Upper lobe of left lung (tissue), 6 donors: Measurements from ENCODE around the gene GPR34. TPM values are rescaled to one million over a fixed set of nuclear protein-coding genes. Genes with fewer than 3 reads are reported as not detected.
"Not testable (repeated sequence)": the region's sequence is repeated elsewhere in the genome, so short reads cannot be mapped to it uniquely, and the experiment has no call there.

ENCODE experiments used
- ATAC-seq, 2 donors: fragments of 200-7000 bp; cut with Tn5 transposase; one replicate each; pipeline ENCODE4 v1.9.1; 2022; ENCODE audit warnings: mild to moderate bottlenecking in 2 of 2, moderate library complexity in 2 of 2; ENCODE audit not compliant: low FRiP score in 2 of 2
- DNase-seq, 2 donors: peaks; one replicate each; pipeline ENCODE4 v3.0.0-alpha.2; 2019 to 2020
- H3K27ac ChIP-seq, 4 donors: fragments of 200-600 bp; sonication (generic); one replicate each; pipeline ENCODE4 v1.5.1; 2016 to 2019
- H3K27me3 ChIP-seq, 4 donors: fragments of 200-600 bp; sonication (generic); one replicate each; pipeline ENCODE4 v1.5.1; 2017 to 2019
- H3K36me3 ChIP-seq, 4 donors: fragments of 200-600 bp; sonication (generic); one replicate each; pipeline ENCODE4 v1.5.1; 2016 to 2019
- H3K4me1 ChIP-seq, 4 donors: fragments of 200-600 bp; sonication (generic); one replicate each; pipeline ENCODE4 v1.5.1; 2018 to 2019
- H3K4me3 ChIP-seq, 4 donors: fragments of 200-600 bp; sonication (generic); one replicate each; pipeline ENCODE4 v1.5.1; 2017 to 2019; ENCODE audit warnings: mild to moderate bottlenecking in 2 of 4, moderate library complexity in 1 of 4
- H3K9me3 ChIP-seq, 4 donors: fragments of 200-600 bp; sonication (generic); one replicate each; pipeline ENCODE4 v1.5.1; 2018 to 2019
- EP300 ChIP-seq, 4 donors: sonication (generic); formaldehyde crosslinking; IDR thresholded peaks; one replicate each; pipeline ENCODE4 v1.5.1; 2017; ENCODE audit warnings: antibody characterized with exemption in 4 of 4, control low read depth in 2 of 4
- POLR2A ChIP-seq, 4 donors: fragments of 450-650 bp; IDR thresholded peaks; one replicate each; pipeline ENCODE4 v1.5.1; 2016 to 2017; ENCODE audit warnings: antibody characterized with exemption in 4 of 4, mild to moderate bottlenecking in 2 of 4
- POLR2AphosphoS5 ChIP-seq, 2 donors: sonication (generic); formaldehyde crosslinking; IDR thresholded peaks; one replicate each; pipeline ENCODE4 v1.5.1; 2017; ENCODE audit warnings: antibody characterized with exemption in 2 of 2
- WGBS, 2 donors: methylation state at CpG; one replicate each; pipeline ENCODE4 v1.1.5; 2017 to 2018; 5-methylcytosine and 5-hydroxymethylcytosine counted together
- total RNA-seq, 6 donors: library from RNA; depleted of rRNA in 4 of 6; stranded (reverse); fragments of >200 nt in 4 of 6; gene quantifications; one replicate each; pipeline versions ENCODE4 v1.1.0 to v1.2.1, GENCODE V29; 2016 to 2021
- TF ChIP-seq, protein P1 (sequence below), 6 experiments: fragments of 450-650 bp in 4 of 6; fragments of 200-600 bp in 2 of 6; sonication (generic) in 2 of 6; IDR thresholded peaks; one replicate each; pipeline ENCODE4 v1.5.1; 2016 to 2019; ENCODE audit warnings: antibody characterized with exemption in 6 of 6
- donor health status: DM: no; HTN: no; CAD: no; lungs with moderate emphysema.
- donor health status: DM: no; HTN: yes; CAD: no; lungs with severe emphysema.

GPR34 gene
- total RNA-seq, 6 donors from 2014 or later, result 1.6 to 29.5 (median 14.5) TPM

DNA sequence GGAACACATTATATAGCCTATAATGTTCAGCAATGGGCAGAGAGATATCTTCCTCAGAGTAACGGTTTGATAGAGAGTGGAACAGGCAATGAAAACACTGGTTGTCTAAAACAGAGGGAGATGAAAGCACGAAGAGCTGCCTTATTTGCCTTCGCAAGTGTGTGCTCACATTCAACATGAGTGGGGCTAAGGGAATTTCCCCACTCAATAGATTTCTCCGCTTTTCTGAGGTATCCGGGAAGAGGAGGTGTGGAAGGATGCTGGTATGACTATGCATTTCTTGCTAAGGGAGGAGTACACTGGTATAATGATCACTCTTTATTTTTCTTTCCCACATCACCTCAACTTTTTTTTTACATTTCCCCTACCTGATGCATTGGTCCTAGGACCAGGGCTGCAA lies 27.4 kb downstream of the GPR34 start:
- Histone ChIP-seq H3K36me3 (no peaks in the 10 kb centered on the region), H3K27ac (no peak overlapping the region), H3K4me1 (no peaks in the 10 kb centered on the region), H3K4me3 (no peak overlapping the region), H3K9me3 (peaks cover 0 to 23% (median 0%) of the 10 kb centered on the region in 4 donors), H3K27me3 (no peaks in the 10 kb centered on the region)
- WGBS, 2 donors, result 80 to 83% methylated on average over 5 of the region's 5 CpGs
- ATAC-seq, result no peak
- no peak for DNase-seq
- TF ChIP-seq, protein P1, sequence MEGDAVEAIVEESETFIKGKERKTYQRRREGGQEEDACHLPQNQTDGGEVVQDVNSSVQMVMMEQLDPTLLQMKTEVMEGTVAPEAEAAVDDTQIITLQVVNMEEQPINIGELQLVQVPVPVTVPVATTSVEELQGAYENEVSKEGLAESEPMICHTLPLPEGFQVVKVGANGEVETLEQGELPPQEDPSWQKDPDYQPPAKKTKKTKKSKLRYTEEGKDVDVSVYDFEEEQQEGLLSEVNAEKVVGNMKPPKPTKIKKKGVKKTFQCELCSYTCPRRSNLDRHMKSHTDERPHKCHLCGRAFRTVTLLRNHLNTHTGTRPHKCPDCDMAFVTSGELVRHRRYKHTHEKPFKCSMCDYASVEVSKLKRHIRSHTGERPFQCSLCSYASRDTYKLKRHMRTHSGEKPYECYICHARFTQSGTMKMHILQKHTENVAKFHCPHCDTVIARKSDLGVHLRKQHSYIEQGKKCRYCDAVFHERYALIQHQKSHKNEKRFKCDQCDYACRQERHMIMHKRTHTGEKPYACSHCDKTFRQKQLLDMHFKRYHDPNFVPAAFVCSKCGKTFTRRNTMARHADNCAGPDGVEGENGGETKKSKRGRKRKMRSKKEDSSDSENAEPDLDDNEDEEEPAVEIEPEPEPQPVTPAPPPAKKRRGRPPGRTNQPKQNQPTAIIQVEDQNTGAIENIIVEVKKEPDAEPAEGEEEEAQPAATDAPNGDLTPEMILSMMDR (IDR thresholded peaks at IDR 0.05), result no peak
- TF ChIP-seq POLR2A (IDR thresholded peaks at IDR 0.05) (no peak), EP300 (IDR thresholded peaks at IDR 0.05) (no peak), POLR2AphosphoS5 (IDR thresholded peaks at IDR 0.05) (no peak)

DNA sequence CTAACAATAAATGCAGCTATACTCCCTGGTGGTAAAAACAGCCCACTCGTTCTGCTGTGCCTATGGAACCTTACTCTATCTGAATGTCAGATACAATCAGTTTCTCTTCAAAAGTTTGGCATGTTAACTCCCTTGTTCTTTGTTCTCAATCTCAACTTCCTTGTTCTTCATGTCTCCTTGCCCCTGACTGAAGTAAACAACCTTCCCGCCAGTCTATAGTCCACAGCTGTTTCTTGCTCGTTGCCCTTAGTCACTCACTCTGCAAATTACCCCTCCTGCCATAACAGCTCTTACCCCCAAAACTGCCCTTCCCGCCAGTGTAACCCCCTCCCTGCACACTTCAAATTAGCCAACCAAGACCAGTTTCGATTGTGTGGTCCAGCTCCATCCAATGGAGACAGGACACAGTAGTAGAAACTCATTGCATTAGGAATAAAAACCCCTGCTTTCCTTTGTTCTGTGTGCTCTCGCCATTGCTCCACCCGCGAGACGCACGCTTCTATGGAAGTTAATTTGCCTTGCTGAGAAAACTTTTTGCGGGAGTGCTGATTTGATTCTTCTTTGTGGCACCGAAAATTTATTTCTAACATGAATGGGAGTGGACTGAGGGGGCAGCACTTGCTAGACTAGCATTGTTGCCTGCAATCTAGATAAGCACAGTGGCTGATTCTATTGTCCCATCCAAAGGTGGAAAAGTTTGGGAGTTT lies 28.1 kb downstream of the GPR34 start:
- no peaks in the 10 kb centered on the region for H3K4me1 ChIP-seq
- DNase-seq, result no peak
- H3K27ac ChIP-seq, result no peak overlapping the region
- peaks cover 0 to 23% (median 0%) of the 10 kb centered on the region in 4 donors for H3K9me3 ChIP-seq
- ATAC-seq, result no peak
- TF ChIP-seq, protein P1 (IDR thresholded peaks at IDR 0.05), result no peak
- TF ChIP-seq POLR2AphosphoS5 (IDR thresholded peaks at IDR 0.05), result no peak
- no peaks in the 10 kb centered on the region for H3K36me3 ChIP-seq
- 85% methylated on average over 12 of the region's 12 CpGs for WGBS, 2 donors
- no peak overlapping the region for H3K4me3 ChIP-seq
- H3K27me3 ChIP-seq, result no peaks in the 10 kb centered on the region

DNA sequence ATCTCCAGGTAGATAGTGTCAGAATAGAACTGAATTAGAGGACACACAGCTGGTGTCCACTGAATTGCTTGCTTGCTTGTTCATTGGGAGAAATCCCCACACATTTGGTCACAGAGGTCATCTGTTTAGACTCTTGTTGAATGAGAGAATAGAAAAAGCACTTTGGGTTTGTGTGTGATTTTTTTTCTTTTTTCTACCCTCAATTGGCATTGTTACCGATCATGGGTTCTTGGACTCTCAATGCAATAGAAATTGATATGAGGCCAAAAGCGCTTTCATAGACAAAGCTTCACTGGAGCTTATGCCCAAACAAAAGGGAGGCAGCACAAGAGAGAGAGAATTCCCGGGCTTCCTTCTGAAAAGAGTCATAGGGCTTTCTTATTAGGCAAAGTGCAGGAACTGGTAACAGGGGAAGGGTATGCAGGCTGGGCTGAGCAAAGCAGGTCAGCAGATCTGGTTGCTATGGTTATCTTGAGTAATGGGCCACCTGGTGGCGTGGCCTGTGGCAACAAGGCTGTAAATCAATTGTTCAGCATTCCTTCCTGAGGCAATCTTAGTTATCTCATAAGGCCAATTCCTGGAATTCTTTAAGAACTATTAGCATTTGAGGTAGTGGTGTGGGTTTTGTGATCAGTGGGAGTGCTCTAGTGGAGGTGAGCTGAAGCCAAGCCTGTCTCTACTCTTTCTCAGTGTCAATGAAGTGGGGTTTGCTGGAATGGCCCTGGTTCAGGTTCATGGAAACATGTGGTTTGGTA lies 29.9 kb downstream of the GPR34 start:
- peaks cover 0 to 23% (median 0%) of the 10 kb centered on the region in 4 donors for H3K9me3 ChIP-seq
- H3K27ac ChIP-seq, result no peak overlapping the region
- H3K27me3 ChIP-seq, result no peaks in the 10 kb centered on the region
- no peak overlapping the region for H3K4me3 ChIP-seq
- WGBS, 2 donors, result 87 to 93% methylated on average over 3 to 4 of the region's 4 CpGs
- TF ChIP-seq POLR2AphosphoS5 (IDR thresholded peaks at IDR 0.05) (no peak), POLR2A (IDR thresholded peaks at IDR 0.05) (no peak), EP300 (IDR thresholded peaks at IDR 0.05) (no peak)
- TF ChIP-seq, protein P1 (IDR thresholded peaks at IDR 0.05), result no peak
- no peaks in the 10 kb centered on the region for H3K36me3 ChIP-seq
- no peak for DNase-seq
- no peaks in the 10 kb centered on the region for H3K4me1 ChIP-seq
- ATAC-seq, result no peak

DNA sequence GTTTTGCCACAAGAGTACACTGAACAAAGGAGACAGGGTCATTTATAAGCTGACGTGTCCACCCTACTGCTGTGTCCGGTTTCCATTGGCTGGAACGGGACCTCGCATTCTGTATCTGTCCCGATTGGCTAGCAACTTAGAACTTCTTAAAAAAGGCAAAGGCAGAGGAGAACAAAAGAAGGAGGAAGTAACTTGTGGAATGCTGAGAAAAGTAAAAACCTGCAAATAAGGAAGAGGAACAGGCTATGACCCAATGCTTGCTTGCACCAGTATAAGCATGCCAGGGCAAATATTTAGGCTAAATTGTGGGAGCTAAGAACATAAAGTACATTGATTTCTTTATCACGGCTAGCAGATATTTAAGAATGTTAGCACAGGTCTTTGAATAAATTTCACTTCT lies 30.8 kb downstream of the GPR34 start:
- not testable (repeated sequence) for DNase-seq, H3K4me3 ChIP-seq, H3K27me3 ChIP-seq, ATAC-seq, H3K4me1 ChIP-seq, H3K27ac ChIP-seq, H3K36me3 ChIP-seq
- peaks cover 0 to 23% (median 0%) of the 10 kb centered on the region in 4 donors for H3K9me3 ChIP-seq
- 82 to 89% methylated on average over 6 of the region's 6 CpGs for WGBS, 2 donors

DNA sequence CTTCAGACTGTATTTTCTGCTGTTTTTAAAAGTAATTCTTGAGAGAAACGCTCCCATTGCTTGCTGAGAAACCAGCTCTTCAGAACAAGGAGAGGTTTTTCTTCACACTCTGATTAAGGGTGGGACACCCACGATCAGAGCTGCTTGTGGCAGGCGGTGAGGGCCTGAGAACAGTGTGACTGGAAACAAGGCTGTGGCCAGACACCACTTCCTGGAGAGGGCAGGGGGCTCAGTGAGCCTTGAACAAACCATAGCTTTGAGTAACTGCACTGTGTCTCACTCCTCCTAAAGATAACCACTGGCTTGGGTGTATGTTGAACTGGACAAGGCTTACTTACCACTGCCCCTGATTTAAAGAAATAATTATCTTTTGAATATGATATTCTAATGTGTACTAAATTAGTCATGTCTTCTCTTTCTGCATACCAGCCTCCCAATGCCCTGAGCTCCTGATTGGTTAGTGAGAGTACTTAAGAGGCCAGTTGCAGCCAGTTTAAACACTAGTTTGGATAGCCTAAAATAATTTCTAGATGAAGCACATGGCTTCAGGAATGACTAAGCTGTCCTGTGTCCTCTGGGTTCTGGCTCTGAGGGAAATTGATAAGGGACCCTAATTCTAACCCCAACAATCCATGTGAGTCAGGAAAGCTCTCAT lies 31.5 kb downstream of the GPR34 start:
- Histone ChIP-seq H3K36me3 (no peaks in the 10 kb centered on the region), H3K27me3 (no peaks in the 10 kb centered on the region), H3K4me3 (no peak overlapping the region), H3K4me1 (no peaks in the 10 kb centered on the region), H3K9me3 (peaks cover 0 to 23% (median 0%) of the 10 kb centered on the region in 4 donors), H3K27ac (no peak overlapping the region)
- 54 to 84% methylated on average over 3 of the region's 3 CpGs for WGBS, 2 donors
- TF ChIP-seq EP300 (IDR thresholded peaks at IDR 0.05) (no peak), POLR2A (IDR thresholded peaks at IDR 0.05) (no peak), POLR2AphosphoS5 (IDR thresholded peaks at IDR 0.05) (no peak)
- TF ChIP-seq, protein P1 (IDR thresholded peaks at IDR 0.05), result no peak
- ATAC-seq (no peak), DNase-seq (no peak)
